ENCODE measurements around the gene NAALADL1.

- TF ChIP-seq, protein P1, sequence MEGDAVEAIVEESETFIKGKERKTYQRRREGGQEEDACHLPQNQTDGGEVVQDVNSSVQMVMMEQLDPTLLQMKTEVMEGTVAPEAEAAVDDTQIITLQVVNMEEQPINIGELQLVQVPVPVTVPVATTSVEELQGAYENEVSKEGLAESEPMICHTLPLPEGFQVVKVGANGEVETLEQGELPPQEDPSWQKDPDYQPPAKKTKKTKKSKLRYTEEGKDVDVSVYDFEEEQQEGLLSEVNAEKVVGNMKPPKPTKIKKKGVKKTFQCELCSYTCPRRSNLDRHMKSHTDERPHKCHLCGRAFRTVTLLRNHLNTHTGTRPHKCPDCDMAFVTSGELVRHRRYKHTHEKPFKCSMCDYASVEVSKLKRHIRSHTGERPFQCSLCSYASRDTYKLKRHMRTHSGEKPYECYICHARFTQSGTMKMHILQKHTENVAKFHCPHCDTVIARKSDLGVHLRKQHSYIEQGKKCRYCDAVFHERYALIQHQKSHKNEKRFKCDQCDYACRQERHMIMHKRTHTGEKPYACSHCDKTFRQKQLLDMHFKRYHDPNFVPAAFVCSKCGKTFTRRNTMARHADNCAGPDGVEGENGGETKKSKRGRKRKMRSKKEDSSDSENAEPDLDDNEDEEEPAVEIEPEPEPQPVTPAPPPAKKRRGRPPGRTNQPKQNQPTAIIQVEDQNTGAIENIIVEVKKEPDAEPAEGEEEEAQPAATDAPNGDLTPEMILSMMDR (conservative IDR thresholded peaks at IDR 0.05; ENCODE audit: low read depth in 2 of 2) = no peak
- TF ChIP-seq EZH2phosphoT487 (IDR thresholded peaks at IDR 0.05; ENCODE audit: unreplicated experiment) = no peak
- TF ChIP-seq, protein P2, sequence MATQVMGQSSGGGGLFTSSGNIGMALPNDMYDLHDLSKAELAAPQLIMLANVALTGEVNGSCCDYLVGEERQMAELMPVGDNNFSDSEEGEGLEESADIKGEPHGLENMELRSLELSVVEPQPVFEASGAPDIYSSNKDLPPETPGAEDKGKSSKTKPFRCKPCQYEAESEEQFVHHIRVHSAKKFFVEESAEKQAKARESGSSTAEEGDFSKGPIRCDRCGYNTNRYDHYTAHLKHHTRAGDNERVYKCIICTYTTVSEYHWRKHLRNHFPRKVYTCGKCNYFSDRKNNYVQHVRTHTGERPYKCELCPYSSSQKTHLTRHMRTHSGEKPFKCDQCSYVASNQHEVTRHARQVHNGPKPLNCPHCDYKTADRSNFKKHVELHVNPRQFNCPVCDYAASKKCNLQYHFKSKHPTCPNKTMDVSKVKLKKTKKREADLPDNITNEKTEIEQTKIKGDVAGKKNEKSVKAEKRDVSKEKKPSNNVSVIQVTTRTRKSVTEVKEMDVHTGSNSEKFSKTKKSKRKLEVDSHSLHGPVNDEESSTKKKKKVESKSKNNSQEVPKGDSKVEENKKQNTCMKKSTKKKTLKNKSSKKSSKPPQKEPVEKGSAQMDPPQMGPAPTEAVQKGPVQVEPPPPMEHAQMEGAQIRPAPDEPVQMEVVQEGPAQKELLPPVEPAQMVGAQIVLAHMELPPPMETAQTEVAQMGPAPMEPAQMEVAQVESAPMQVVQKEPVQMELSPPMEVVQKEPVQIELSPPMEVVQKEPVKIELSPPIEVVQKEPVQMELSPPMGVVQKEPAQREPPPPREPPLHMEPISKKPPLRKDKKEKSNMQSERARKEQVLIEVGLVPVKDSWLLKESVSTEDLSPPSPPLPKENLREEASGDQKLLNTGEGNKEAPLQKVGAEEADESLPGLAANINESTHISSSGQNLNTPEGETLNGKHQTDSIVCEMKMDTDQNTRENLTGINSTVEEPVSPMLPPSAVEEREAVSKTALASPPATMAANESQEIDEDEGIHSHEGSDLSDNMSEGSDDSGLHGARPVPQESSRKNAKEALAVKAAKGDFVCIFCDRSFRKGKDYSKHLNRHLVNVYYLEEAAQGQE (IDR thresholded peaks at IDR 0.05; ENCODE audit: unreplicated experiment) = no peak
- TF ChIP-seq EZH2 (IDR thresholded peaks at IDR 0.05; ENCODE audit: low read depth, unreplicated experiment) = no peak
Observed at GRCh38 chr11:65040520-65040846, 17.9 kb downstream of the NAALADL1 start.
